GM12873 (cell line): ENCODE measurements around the gene C10orf62.

Source experiments
- TF ChIP-seq, protein P1 (sequence below): IDR thresholded peaks from 2 replicates; pipeline ENCODE4 v1.5.1; 2012; ENCODE audit warnings: low read depth, mild to moderate bottlenecking, moderate library complexity, low read length, control low read depth; ENCODE audit not compliant: insufficient read depth; ENCODE audit errors: missing control alignments

Gene C10orf62

DNA sequence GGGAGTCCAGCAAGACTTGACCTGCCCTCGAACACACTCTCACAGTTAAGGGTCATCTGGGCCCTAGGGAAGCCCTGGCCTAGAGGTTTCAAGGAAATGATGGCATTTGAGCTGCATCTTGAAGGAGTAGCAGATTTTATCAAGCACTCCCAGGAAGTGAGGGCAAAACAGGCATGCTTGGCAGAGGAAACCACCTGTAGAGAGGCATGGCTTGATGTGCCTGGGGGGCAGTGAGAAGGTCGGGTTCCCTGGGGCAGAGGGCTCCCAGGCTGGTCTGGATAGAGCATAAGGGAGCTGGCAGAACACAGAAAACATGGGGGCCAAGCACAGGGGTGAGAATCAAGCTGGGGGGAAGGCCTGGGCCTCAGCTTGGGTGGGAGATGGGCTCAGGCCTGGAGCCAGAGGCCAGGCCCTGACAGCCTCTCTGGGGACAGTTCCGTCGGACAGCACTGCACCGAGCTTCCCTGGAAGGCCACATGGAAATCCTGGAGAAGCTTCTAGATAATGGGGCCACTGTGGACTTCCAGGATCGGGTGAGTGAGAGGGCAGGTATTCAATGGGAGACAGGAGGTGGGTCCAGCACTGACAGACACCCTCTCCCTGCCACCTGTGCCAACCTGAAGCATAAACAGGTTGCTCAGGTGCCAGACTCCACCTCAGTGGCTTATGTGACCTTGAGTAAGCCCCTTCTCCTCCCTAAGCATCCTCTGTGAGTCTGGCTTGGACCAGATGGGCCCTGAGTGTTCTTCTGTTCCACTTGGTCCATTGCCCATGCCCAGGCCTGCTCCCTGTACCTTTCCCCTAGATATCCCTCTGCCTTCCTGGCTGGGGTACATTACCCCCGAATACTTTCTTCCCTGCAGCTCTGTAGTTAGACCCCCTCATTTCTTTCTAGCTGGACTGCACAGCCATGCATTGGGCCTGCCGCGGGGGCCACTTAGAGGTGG, 8.8 kb upstream of the C10orf62 start:
- TF ChIP-seq, protein P1, sequence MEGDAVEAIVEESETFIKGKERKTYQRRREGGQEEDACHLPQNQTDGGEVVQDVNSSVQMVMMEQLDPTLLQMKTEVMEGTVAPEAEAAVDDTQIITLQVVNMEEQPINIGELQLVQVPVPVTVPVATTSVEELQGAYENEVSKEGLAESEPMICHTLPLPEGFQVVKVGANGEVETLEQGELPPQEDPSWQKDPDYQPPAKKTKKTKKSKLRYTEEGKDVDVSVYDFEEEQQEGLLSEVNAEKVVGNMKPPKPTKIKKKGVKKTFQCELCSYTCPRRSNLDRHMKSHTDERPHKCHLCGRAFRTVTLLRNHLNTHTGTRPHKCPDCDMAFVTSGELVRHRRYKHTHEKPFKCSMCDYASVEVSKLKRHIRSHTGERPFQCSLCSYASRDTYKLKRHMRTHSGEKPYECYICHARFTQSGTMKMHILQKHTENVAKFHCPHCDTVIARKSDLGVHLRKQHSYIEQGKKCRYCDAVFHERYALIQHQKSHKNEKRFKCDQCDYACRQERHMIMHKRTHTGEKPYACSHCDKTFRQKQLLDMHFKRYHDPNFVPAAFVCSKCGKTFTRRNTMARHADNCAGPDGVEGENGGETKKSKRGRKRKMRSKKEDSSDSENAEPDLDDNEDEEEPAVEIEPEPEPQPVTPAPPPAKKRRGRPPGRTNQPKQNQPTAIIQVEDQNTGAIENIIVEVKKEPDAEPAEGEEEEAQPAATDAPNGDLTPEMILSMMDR = no peak

DNA sequence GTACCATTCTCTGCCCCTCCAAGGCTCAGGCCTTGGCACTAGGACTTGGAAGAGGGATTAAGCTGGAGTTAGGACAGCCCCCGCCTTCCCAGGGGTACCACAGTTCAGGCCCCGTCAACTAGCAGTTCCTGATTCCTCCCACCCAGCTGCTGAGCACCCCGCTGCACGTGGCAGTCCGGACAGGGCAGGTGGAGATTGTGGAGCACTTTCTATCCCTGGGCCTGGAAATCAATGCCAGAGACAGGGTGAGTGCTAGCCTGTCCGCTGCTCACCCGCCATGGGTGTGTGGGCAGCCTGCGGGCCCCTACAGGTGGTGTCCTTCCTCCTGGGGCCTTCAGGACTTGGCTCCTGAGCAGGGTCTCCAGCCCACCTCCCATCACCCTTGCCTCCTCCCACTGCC, 7.4 kb upstream of the C10orf62 start:
- TF ChIP-seq, protein P1 = no peak

DNA sequence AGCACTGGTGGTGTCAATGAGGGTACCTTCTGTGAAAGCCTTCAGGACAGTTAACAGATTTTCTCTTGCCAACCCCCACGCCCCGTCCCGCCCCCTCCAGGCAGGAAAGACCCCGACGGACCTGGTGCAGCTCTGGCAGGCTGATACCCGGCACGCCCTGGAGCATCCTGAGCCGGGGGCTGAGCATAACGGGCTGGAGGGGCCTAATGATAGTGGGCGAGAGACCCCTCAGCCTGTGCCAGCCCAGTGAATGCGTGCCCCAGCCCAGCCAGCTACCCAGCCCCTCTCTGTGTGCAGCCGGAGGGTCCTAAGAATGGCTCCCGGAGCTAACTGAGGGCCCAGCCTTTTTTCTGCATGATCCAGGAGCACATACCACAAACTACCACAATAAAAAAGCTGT, 6.0 kb upstream of the C10orf62 start:
- TF ChIP-seq, protein P1 = no peak

DNA sequence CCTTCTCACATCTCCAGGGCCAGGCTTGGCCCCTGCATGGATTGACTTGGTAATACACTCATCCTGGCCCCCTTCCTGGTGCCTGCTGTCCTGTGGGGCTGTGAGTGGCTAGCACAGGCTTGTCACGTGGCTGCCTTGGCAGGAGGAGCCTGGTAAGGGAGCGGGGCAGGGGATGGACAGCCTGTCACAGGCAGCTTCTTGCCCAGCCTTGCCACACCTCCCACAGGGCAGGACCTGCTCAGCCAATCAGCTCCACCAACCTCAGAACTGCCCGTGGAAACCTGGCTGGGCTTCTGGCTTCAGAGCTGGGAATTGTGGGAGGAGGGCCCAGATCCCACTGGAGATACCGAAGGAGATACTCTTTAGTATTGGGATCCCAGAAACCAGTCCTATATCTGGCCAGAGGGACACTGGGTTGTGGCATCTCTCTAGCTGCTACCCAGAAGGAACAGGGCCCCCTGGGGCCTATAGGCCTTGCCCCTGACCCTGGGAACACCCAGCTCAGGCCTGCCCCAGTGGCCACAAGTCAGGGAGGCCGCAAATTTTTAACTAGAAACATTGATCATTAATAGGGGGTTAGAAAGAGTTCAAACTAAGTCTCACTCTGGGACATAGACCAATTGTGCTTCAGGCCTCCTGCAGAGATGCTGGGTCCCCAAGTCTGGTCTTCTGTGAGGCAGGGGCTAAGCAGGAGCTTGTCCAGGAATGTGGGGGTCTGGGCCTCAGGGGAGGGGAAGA, 5.3 kb upstream of the C10orf62 start, which contains the start of gene HOGA1:
TSS of gene HOGA1 (plus strand) at position 330 of the 738 bp plus-strand sequence. CDS start at position 645, 315 bp downstream.
- TF ChIP-seq, protein P1 = no peak

DNA sequence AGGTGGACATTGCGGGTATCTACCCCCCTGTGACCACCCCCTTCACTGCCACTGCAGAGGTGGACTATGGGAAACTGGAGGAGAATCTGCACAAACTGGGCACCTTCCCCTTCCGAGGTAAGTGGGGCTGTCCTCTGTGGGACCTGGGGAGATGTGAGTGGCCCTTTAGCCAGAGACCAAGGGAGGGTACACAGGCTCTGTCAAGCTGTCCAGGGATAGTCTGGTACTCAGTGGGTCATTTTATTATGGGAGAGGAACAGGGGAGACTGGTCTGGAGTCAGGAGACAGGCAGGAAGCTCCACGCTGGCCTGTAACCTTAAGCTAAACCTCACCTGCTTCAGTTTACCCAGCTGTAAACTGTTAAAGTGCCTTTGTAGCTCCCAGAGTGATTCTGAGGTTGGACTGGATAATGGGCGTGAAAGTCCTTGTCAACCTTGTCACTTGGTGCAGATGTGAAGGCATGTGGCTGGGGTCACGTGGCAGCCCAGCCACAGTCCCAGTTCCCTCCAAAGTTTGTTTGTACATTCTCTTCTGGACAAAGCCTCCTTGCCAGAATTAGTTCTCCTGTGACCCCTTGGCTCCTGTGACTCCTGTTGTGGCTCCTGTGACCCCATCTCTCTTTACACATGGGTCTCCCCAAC, 4.6 kb upstream of the C10orf62 start:
- TF ChIP-seq, protein P1 = no peak

DNA sequence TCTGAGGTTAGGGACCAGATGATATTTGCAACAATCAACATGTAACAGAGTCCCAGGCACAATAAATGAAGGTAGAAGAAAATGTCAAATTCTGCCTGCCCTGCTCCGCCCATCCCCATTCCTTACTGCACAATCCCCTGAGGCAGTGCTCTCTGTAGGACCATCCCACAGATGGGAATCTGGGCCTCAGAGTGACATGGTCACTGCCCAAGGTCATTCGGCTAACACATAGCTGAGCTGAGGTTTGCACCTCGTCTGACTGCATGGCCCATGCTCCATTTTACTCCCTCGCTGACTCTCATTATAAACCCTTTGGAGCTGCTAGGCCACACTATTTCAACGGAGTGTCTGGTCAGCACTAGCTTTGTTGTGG, 4.1 kb upstream of the C10orf62 start:
- TF ChIP-seq, protein P1 = no peak

DNA sequence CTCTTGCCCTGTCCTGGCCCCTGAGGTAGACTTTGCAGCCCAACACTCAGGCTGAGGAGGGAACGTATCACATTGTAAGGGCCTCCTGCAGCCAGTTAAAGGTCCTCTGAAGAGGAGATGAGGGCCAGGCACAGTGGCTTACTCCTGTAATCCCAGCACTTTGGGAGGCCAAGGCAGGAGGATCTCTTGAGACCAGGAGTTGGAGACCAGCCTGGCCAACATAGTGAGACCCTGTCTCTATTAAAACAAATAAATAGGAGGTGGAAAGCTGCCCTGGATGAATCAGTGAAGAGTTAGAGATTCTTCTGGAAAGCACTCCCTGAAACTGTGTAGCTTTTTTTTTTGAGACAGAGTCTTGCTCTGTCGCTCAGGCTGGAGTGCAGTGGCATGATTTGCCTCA, 2.3 kb upstream of the C10orf62 start:
- TF ChIP-seq, protein P1 = no peak
